ENCODE results near the gene C1orf105. TPM values are rescaled to one million over a fixed set of nuclear protein-coding genes. Genes with fewer than 3 reads are reported as not detected.

C1orf105 gene
- total RNA-seq, 6 donors from 2014 or later: not detected

- H3K4me3 ChIP-seq: no peak overlapping the region
- H3K4me1 ChIP-seq: no peaks in the 10 kb centered on the region
- no peak for ATAC-seq (ENCODE audit: low FRiP score in 2 of 2)
- H3K27me3 ChIP-seq: no peaks in the 10 kb centered on the region
- WGBS, 2 donors: 80 to 83% methylated on average over 4 of the region's 4 CpGs
- DNase-seq: no peak
- no peak overlapping the region for H3K27ac ChIP-seq
- H3K9me3 ChIP-seq: no peaks in the 10 kb centered on the region
- no peaks in the 10 kb centered on the region for H3K36me3 ChIP-seq
- no peak for TF ChIP-seq POLR2AphosphoS5 (IDR thresholded peaks at IDR 0.05)
- no peak for TF ChIP-seq POLR2A (IDR thresholded peaks at IDR 0.05)
- TF ChIP-seq CTCF (IDR thresholded peaks at IDR 0.05): no peak
These were observed 3.9 kb upstream of the C1orf105 start for GRCh38 chr1:172416496-172417035.

GRCh38 chr1:172417557-172417956 is 2.9 kb upstream of the C1orf105 start:
- Histone ChIP-seq H3K4me3 (no peak overlapping the region), H3K4me1 (no peaks in the 10 kb centered on the region), H3K27ac (no peak overlapping the region), H3K36me3 (no peaks in the 10 kb centered on the region), H3K9me3 (no peaks in the 10 kb centered on the region), H3K27me3 (no peaks in the 10 kb centered on the region)
- WGBS, 2 donors: 95 to 96% methylated on average over 1 of the region's 1 CpG
- no peak for DNase-seq
- TF ChIP-seq EP300 (IDR thresholded peaks at IDR 0.05) (no peak), POLR2AphosphoS5 (IDR thresholded peaks at IDR 0.05) (no peak), CTCF (IDR thresholded peaks at IDR 0.05) (no peak), POLR2A (IDR thresholded peaks at IDR 0.05) (no peak)
- ATAC-seq (ENCODE audit: low FRiP score in 2 of 2): no peak

GRCh38 chr1:172421974-172422604 is 1.6 kb downstream of the C1orf105 start:
- H3K4me3 ChIP-seq: no peak overlapping the region
- H3K27ac ChIP-seq: no peak overlapping the region
- no peak for TF ChIP-seq POLR2AphosphoS5 (IDR thresholded peaks at IDR 0.05)
- TF ChIP-seq CTCF (IDR thresholded peaks at IDR 0.05): no peak
- no peak for TF ChIP-seq POLR2A (IDR thresholded peaks at IDR 0.05)
- H3K27me3 ChIP-seq: no peaks in the 10 kb centered on the region
- peaks cover 0 to under 1% (median 0%) of the 10 kb centered on the region in 4 donors for H3K4me1 ChIP-seq
- no peaks in the 10 kb centered on the region for H3K9me3 ChIP-seq
- ATAC-seq (ENCODE audit: low FRiP score in 2 of 2): no peak
- WGBS, 2 donors: 87 to 89% methylated on average over 3 to 5 of the region's 5 CpGs
- no peak for DNase-seq
- H3K36me3 ChIP-seq: no peaks in the 10 kb centered on the region

GRCh38 chr1:172423336-172423735 is 2.9 kb downstream of the C1orf105 start:
- Histone ChIP-seq H3K4me1 (peaks cover 0 to 6% (median 0%) of the 10 kb centered on the region in 4 donors), H3K27ac (no peak overlapping the region), H3K9me3 (no peaks in the 10 kb centered on the region), H3K36me3 (no peaks in the 10 kb centered on the region), H3K4me3 (no peak overlapping the region), H3K27me3 (no peaks in the 10 kb centered on the region)
- no peak for TF ChIP-seq POLR2A (IDR thresholded peaks at IDR 0.05)
- TF ChIP-seq EP300 (IDR thresholded peaks at IDR 0.05): no peak
- no peak for TF ChIP-seq POLR2AphosphoS5 (IDR thresholded peaks at IDR 0.05)
- TF ChIP-seq CTCF (IDR thresholded peaks at IDR 0.05): no peak
- no peak for ATAC-seq (ENCODE audit: low FRiP score in 2 of 2)
- DNase-seq: no peak
- WGBS, 2 donors: 96 to 100% methylated on average over 2 of the region's 2 CpGs

GRCh38 chr1:172425339-172425738 is 4.9 kb downstream of the C1orf105 start:
- WGBS, 2 donors: 84 to 89% methylated on average over 3 of the region's 3 CpGs
- ATAC-seq (ENCODE audit: low FRiP score in 2 of 2) (no peak), DNase-seq (no peak)
- Histone ChIP-seq H3K27me3 (no peaks in the 10 kb centered on the region), H3K27ac (no peak overlapping the region), H3K4me1 (peaks cover 0 to 6% (median 0%) of the 10 kb centered on the region in 4 donors), H3K4me3 (no peak overlapping the region), H3K9me3 (no peaks in the 10 kb centered on the region), H3K36me3 (no peaks in the 10 kb centered on the region)
- no peak for TF ChIP-seq POLR2A (IDR thresholded peaks at IDR 0.05)
- TF ChIP-seq EP300 (IDR thresholded peaks at IDR 0.05): no peak
- TF ChIP-seq CTCF (IDR thresholded peaks at IDR 0.05): no peak
- TF ChIP-seq POLR2AphosphoS5 (IDR thresholded peaks at IDR 0.05): no peak

All from upper lobe of left lung (tissue), 6 donors.